AG09309 (cell line): ENCODE data around the gene AKAP8L.

Experiments
- DNase-seq: peaks from one replicate; pipeline ENCODE4 v3.0.0-alpha.2; 2010; ENCODE audit warnings: low read depth
- H3K4me3 ChIP-seq: 2 replicates; pipeline ENCODE4 v1.5.1; 2011; ENCODE audit warnings: mild to moderate bottlenecking, low read depth, low read length, moderate library complexity; ENCODE audit not compliant: control insufficient read depth
- TF ChIP-seq, protein P1 (sequence below): IDR thresholded peaks from 2 replicates; pipeline ENCODE4 v1.5.1; 2011; ENCODE audit warnings: mild to moderate bottlenecking, low read depth, low read length, inconsistent platforms; ENCODE audit not compliant: insufficient read depth, control insufficient read depth; ENCODE audit errors: missing control alignments

AKAP8L gene

DNA sequence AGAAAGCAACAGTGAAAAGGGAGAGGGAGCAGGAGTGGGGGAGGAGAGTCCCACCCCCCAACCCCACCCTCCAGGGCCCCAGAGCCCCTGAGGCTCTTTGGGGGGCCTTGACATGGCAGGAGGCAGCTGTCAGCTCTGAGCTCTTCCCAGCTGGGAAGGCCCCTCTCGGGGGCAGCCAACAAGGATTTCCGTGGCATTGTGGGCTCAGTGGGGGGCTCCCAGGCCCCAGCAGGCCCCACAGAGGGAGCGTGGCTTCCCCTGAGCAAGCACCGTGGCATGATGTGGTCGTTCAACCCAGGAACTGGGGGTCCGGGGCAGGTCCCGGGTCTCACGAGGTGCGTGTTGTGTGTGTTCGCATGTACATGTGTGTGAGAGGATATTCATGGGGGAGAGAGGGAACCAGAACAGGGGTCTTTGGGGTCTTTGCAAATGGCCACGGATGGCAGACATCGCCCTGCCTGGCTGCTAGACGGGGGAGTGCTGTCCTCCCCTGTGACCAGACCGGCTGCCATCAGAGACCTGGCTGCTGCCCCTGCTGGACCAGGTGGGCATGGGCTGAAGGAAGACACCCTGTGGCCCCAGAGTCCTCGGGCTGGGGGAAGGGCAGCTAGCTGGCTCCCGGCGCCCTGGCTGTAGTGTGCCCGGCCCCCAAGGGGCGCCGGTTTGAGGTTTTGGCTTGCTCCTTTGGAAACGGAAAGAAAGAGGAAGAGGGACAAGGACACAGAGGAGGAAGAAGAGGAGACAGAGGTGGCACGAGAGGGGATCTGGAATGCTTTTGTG, 3.7 kb upstream of the AKAP8L start:
- TF ChIP-seq, protein P1, sequence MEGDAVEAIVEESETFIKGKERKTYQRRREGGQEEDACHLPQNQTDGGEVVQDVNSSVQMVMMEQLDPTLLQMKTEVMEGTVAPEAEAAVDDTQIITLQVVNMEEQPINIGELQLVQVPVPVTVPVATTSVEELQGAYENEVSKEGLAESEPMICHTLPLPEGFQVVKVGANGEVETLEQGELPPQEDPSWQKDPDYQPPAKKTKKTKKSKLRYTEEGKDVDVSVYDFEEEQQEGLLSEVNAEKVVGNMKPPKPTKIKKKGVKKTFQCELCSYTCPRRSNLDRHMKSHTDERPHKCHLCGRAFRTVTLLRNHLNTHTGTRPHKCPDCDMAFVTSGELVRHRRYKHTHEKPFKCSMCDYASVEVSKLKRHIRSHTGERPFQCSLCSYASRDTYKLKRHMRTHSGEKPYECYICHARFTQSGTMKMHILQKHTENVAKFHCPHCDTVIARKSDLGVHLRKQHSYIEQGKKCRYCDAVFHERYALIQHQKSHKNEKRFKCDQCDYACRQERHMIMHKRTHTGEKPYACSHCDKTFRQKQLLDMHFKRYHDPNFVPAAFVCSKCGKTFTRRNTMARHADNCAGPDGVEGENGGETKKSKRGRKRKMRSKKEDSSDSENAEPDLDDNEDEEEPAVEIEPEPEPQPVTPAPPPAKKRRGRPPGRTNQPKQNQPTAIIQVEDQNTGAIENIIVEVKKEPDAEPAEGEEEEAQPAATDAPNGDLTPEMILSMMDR, result no peak
- no peak for DNase-seq
- no peak overlapping the region for H3K4me3 ChIP-seq

DNA sequence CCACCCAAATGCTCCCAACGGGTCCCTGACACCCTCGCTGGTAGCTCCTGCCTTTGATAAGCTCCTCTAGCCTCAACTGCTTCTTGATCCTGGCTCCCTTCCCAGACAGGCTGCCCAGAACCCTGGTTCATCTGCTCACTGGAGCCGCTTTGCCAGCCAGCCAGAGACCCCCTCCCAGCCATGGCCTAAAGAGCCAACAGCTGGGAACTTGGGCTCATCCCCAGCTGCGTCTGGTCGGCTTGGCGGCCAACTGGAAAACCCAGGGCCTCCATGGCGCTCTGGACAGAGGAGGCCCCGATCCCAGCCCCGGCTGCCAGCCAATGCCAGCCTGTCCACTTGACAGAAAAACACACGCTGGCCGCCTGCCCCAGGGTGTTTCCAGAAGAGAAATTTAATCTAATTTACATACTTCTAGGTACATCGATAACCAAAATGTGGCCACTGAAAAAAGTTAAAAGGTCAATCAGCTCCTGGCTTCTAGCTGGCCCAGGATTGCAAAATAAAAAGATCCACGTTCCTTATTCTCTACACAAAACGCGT, 3.0 kb upstream of the AKAP8L start:
- TF ChIP-seq, protein P1, result no peak
- no peak for DNase-seq
- no peak overlapping the region for H3K4me3 ChIP-seq

DNA sequence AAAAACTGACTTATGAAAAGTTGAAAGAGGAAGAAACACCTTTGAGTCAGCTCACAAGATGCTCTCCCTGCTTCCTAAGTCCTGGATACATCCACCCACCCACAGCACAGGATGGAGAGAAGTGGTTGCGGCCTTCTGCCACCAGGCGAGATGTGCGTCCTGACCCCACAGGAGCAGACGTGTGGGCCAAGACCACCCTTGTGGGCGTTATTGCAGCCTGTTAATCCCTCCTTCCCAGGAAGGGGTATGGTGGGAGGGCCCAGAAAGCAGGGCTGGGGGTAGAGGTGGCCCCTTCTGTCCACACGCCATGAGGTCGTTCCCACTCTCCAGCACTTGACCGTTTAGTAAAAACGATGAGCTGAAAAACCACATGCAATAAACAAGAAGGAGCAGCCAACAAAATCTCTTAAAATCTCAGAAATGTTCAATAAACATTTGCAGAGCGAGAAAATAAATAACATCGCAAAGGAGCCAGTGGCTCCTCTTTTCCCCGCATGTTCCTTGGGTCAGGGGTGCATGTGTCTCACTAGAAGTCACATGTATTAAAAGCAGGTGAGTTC, 2.4 kb upstream of the AKAP8L start:
- no peak overlapping the region for H3K4me3 ChIP-seq
- no peak for DNase-seq
- TF ChIP-seq, protein P1, result no peak

DNA sequence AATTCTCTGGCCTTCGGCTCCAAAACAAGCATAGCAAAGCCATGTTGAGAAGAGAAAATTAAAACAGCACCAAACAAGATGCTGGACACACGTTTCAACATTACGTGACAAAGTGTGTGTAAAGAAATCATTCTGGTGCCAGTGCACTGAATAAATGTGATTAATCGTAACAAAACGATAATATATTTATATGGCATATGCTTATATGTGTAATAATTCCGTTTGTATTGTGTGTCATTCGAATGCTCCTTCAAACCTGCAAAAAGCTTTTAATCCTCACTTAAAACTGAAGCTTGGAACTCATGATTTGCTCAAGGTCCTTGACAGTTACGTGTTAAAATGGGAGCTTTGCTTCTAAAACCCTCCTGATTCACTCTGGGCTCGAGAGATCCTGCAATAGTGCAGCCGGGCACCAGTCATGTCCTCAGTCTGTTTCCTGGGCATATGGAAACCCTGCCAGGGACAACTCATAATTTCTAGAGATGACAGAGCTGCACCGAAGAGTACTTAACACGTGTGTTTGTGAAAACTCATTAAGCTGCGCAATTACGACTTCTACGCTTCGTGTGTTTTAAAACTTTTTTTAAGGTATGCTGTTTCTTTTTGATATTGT, 731 bp upstream of the AKAP8L start:
- no peak for DNase-seq
- TF ChIP-seq, protein P1, result no peak
- H3K4me3 ChIP-seq, result peak overlapping the region; percentile 61

DNA sequence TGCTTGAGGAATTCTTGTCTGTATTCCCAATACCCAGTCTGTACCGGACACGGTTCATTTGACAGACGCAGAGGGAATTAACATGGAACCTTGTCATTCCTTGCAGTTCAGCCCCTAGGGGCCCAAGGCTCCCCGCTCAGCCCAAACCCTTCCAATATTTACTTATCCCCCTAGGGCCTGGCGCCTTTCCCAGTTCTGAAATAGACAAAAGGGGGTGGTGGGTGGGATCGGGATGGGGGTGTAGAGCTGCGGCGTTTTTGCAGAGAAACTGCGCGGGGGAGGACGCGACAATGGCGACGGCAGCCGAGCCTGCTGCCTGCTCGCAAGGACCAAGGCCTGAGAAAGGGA, 583 bp downstream of the AKAP8L start:
- H3K4me3 ChIP-seq, result peak overlapping the region; percentile 92
- TF ChIP-seq, protein P1, result no peak
- DNase-seq, result no peak

DNA sequence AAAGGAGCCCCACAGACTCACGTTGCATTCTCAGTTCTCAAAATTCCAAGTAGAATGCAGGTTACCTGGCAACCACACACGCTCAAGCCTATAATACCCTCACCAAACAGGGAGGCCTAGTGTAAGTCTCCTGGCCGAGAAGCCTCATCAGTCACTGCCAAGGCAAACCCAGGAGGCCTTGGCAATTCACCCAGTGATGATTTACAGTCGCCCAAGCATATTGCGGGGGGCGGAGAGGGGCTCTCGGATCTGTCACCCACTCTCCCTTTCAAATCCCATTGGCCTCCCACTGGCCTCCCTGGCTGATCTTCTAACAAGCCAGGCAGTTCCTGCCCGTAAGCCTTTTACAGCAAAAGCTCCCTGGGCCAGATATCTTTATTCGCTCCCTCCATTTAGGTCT, 1.1 kb downstream of the AKAP8L start:
- DNase-seq, result no peak
- H3K4me3 ChIP-seq, result peak overlapping the region; percentile 92
- TF ChIP-seq, protein P1, result no peak
